Amniotic stem cell (primary cell): ENCODE results near the gene NUTM2A.
"Not testable (repeated sequence)": the region's sequence is repeated elsewhere in the genome, so short reads cannot be mapped to it uniquely, and the experiment has no call there.

Experiments used
- DNase-seq: peaks from one replicate; lab custom pipeline; 2025; lab: John Stamatoyannopoulos, UW

NUTM2A gene, protein sequence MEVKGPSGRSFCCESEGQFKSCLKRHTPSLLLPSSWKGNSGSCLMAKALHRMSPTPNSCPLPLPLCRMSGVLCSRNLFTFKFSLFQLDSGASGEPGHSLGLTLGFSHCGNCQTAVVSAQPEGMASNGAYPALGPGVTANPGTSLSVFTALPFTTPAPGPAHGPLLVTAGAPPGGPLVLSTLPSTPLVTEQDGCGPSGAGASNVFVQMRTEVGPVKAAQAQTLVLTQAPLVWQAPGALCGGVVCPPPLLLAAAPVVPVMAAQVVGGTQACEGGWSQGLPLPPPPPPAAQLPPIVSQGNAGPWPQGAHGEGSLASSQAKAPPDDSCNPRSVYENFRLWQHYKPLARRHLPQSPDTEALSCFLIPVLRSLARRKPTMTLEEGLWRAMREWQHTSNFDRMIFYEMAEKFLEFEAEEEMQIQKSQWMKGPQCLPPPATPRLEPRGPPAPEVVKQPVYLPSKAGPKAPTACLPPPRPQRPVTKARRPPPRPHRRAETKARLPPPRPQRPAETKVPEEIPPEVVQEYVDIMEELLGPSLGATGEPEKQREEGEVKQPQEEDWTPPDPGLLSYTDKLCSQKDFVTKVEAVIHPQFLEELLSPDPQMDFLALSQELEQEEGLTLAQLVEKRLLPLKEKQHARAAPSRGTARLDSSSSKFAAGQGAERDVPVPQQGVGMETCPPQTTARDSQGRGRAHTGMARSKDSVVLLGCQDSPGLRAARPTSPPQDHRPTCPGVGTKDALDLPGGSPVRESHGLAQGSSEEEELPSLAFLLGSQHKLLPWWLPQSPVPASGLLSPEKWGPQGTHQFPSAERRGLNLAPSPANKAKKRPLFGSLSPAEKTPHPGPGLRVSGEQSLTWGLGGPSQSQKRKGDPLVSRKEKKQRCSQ

DNA sequence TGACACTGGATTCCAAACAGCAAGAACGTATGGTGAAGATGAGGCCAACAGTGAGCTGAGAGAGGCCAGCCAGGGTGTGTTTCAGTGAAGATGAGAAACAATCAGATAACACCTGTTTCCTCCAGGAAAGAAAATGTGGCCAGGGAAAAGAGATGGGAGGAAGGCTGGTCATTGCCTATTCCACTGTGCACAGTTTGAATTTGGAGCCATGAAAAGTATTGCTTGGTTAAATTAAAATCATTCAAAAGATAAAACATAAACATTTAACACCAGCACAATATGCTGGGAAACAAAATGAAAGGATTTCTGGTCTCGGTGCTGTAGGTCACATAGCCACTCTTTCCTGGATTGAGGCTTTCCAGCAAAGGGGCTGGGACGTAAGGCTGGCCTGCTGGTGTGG is at the start of gene NUTM2A:
Gene NUTM2A (plus strand): TSS at position 301 of the 400 bp plus-strand sequence. CDS start 383 bp downstream, outside the sequence.
- DNase-seq = not testable (repeated sequence)

DNA sequence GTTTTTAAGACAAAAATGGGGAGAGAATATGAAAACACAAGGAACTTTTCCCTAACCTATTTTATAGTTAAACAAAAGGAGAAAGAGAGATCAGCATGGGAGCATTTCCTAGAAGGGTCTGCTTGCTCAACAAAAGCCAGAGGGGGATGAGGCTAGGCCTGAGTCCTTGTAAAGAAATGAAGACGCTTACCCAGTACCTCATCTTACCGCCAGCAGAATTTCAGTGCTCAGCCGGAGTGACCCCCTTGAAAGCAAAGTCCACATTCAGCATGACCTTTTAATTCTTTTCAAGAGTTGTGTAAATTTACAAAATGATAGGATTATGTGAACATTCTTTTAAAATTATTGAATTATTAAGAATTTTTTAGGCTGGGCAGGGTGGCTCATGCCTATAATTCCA is 47.7 kb upstream of the NUTM2A start:
- DNase-seq = not testable (repeated sequence)

DNA sequence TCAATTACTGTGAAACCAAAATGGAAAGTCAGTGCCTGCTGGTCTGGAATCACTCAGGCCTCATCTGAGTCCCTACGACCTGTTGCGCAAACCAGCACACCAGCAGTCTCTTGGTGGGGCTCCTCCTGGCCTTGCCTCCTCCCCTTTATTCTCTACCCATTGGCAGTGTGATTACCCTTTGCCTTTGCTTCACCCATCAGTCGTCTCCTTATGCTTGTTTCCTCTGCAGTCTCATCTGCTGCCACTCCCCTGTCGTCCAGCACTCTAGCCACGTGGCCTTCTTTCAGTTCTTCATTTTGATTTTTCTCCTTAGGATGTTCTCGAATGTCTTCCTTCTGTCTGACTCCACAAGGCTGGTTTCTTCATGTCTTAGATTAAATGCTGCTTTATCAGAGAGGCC is 40.8 kb upstream of the NUTM2A start:
- DNase-seq = not testable (repeated sequence)

DNA sequence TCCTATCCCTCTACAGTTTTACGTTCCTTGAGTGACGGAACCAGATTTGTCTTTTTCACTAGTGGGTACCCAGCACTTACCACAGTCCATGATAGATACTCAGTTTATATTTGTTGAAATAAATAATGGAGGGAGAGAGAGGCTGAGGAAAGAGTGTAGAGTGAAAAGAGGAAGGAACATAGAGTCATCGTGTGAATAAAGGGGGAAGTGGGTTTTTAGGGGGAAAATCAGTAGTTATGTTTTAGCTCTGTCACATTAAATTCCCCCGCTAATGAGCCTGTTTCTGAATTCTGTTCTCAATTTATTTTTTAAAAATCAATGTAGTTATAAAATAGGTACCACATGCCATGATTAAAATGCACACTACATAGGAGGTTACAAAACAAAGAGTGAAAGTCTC is 39.2 kb upstream of the NUTM2A start:
- DNase-seq = not testable (repeated sequence)

DNA sequence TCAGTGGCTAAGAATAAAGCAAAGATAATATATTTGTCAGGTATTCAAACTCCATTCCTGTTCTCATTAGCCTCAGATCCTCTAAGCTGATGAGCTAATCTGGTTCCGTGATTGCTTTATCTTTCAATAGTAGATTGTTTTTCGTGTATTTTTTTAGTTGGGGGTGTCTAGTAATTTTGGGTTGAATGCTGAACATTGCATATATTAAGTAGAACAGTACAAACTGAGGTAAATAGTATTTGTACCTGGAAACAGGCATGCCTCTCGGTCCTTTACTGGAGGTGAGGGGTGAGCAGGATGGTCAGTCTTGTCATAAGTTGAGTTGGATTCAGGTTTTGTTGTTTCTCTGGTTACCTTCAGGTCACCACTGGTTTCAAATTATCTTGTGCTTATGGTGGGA is 37.7 kb upstream of the NUTM2A start:
- not testable (repeated sequence) for DNase-seq

DNA sequence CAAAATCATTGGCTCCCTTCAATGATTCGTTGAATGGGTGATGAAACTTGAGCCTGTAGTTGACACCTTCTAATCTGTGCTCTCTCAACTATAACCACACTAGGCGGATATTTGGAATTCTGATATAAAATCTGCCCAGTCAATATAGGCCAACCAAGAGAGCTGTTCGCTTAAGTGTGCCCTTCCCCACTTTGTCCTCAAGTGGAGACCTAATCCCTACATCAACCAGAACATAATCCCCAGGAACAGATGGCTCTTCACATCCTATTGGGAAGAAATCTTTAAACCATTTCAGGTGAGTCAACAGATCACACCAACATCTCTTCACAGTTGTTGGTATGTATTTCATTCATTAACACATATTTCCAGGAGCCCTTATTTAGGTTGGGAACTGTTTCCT is 33.4 kb upstream of the NUTM2A start:
- DNase-seq = not testable (repeated sequence)

DNA sequence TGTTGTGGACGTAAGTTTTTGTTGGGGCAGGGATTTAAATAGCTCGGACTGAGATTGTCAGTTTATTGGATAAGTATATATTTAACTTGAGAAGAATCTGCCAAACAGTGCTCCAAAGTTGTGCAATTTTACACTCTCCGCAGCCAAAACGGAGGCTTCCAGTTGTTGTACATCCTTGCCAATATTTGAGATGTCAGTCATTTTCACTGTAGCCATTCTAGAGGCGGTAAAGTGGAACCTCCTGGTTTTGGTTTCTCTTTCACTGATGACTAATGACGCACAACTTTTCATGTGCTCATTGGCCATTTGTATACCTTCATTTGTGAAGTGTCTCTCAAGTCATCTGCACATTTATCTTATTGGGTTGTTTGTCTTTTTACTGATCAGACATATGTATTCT is 24.3 kb upstream of the NUTM2A start:
- not testable (repeated sequence) for DNase-seq

DNA sequence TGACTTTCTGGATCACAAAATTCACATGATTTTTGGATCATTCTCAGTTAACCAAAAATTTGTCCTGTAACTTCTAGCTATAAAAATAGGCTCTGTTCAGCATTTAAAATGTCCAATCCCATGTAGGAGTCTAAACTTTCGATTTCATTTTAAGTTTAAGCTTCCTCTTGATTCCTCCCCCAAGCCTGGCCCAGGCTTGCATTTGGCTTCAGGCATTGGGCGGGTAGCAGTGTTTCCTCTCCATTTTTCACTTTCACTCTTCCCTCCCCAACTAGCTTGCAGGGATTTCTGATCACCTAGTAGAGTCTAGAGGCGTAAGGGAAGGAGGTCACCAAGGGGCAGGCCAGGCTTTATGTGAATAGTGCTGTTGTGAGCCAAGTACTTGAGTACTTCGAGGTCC is 20.4 kb upstream of the NUTM2A start:
- DNase-seq = not testable (repeated sequence)

DNA sequence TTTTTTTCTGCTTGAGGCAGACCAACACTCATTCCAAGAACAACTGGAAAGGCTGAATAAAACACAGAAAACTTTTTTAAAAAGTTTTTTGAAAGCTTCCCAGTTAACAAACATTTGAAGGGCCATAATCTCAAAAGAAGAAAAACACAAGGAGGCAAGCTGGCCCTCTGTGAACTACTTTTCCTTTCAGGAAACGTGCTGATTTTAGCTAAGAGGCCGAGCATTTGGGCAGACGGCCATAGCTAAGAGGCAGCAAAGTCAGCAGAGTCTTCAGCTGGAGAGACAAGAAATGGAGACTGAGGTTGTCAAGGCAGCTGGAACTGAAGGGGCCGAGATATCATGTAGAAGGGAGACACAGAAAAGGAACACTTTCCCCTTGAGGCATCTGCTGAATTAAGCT is 18.3 kb upstream of the NUTM2A start:
- not testable (repeated sequence) for DNase-seq

DNA sequence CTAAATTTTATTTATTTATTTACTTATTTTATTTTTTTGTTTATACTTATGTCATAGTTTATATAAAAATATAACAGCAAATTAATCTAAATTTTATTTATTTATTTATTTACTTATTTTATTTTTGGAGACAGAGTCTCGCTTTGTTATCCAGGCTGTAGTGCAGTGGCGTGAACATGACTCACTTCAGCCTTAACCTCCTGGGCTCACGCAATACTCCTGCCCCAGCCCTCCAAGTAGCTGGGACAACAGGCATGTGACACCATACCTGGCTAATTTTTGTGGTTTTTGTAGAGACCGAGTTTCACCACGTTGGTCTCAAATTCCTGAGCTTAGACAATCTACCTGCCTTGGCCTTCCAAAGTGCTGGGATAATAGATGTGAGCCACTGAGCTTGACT is 14.9 kb upstream of the NUTM2A start:
- DNase-seq = not testable (repeated sequence)

DNA sequence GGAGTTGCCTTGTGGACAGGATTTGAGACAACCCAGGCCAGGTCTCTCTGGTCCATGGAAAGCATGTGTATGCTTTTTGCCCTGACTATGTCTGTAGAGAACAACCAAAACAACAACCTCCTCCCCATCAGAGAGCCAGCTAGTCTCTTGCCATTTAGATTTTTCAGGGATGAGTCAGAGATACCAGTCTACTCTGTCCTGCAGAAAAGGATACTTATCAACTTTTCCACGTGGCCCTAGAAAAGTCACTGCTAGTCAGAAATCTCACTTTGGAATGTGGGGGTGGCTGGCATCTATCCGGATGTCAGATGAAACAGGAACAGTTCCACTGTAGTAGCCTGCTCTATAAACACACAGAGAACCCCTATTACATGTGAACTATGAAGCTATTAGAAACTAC is 13.4 kb upstream of the NUTM2A start:
- DNase-seq = not testable (repeated sequence)

DNA sequence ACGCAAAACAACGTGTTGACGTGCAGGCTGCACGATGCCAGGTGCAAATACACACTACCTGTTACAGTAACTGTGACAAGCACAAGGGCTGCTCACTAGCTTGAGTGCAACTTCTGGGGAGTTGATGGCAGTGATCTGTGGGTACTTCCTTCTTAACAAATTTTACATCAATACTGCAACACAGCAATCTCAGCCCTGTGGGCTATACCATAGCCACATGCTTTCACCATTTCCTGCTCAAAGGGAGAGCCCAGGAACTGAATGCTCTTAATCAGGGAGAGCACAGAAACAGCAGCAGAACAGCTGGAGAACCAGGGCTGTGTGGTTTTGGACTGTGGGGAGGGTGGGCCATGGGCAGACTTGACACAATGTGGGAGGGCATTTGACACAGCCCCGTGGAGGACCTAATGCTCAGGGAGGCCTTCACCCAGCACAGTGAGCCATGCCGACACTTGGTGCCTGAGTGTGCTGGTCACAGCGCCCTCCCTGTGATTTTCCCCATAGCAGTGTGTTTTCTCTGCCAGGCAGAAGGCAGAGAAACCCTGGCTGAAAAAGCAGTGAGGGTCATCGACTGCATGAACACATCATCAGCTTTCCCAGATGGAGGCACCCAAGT is 12.0 kb upstream of the NUTM2A start:
- not testable (repeated sequence) for DNase-seq

DNA sequence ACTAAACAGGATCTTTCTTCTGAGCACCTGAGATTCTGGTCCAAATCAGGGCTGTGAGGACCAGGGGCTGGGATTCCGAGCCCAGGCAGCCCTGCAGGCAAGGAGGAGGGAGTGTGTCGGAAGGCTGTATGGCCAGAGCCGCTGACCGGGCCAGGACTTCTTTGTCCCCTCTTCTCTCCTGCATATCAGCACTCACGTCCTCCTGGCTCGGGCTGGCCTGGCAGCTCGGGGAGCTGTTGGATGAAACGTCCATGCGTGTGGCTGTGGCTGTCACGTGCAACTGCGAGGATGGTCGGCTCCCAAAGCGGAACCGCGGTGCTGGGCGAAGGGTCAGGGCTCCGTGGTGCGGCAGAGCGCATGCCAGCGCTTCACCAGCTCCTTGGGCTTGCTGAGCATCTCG is 11.4 kb upstream of the NUTM2A start:
- not testable (repeated sequence) for DNase-seq

DNA sequence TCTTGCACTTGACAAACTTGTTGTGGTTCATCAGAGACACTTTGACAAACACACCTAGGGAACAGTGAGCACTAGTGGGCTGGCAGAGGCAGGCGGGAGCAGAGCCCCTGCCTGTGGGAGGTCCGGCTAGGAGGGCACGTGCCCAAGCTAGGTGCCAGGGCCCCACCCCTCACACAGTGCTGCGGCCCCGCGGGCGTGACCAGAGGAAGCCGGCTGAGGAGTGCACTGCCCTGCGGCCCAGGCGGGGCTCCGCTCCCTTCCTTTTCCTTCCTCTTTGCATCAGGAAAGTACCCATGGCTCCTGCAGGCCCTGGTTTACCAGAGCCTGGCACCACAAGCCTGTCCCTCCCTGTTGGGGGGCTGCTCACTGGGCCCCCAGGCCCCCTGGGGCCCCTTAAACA is 9.1 kb upstream of the NUTM2A start:
- DNase-seq = not testable (repeated sequence)

DNA sequence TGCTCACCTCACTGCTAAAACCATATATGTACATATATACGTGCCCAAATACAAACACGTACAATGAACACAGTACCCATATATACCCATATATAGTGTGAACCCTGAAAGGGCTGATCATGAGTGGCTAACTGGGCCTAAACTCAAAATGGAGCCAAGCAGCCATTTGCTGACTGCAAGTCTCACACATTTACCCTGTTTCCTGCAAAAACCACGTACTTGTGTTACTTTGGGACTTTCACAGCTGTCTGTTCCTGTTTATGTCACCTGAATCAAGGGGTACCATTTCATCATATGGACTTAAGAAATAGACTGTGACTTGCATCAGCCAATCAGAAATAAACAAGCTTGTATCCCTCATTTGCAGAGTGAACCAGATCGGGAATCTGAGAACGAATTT is 5.9 kb upstream of the NUTM2A start:
- not testable (repeated sequence) for DNase-seq

DNA sequence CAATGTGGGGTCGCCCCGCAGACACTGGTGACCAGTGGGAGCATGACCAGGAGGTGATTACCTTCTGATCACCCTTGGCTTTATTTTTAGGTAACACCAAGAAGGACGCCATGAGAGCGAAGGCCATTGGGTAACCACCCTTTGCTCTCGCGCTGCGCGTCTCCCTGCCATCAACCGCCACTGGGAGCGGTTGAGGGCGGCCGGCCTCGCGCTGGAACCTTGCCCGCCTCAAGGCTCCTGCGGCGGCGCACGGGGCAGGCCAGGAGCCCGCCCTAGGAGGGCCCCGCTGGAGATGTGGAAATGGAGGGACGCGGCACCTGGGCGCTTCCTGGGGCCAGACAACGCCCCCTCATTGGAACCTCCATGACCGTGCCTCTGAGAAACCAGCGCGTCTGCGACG is 2.5 kb upstream of the NUTM2A start:
- not testable (repeated sequence) for DNase-seq

DNA sequence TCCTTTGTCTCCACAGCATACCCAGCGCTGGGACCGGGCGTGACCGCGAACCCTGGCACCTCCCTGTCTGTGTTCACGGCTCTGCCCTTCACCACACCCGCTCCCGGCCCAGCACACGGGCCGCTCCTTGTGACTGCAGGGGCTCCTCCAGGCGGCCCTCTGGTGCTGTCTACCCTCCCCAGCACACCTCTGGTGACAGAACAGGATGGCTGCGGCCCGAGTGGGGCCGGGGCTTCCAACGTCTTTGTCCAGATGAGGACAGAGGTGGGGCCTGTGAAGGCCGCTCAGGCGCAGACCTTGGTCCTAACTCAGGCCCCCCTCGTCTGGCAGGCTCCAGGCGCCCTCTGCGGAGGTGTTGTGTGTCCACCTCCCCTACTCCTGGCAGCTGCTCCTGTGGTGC is 3.0 kb downstream of the NUTM2A start:
- DNase-seq = not testable (repeated sequence)

DNA sequence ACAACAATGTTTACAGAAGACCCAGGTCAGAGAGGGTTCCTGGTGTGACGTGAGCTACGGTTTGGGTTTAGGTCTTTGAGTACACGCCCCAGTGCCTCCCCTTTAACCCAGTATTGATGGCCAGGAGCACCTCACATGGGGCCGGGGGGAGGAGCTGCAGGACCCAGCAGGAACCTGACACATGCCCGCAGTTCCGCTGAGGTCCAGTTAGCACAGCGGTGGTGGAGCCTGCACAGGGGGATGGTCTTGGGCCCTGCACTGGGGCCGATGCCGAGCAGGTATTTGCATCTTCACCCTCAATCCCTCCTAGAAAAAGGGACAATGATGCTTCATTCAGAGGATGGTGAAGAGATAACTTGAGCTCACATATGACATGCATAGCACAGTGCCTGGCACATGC is 4.0 kb downstream of the NUTM2A start:
- DNase-seq = not testable (repeated sequence)

DNA sequence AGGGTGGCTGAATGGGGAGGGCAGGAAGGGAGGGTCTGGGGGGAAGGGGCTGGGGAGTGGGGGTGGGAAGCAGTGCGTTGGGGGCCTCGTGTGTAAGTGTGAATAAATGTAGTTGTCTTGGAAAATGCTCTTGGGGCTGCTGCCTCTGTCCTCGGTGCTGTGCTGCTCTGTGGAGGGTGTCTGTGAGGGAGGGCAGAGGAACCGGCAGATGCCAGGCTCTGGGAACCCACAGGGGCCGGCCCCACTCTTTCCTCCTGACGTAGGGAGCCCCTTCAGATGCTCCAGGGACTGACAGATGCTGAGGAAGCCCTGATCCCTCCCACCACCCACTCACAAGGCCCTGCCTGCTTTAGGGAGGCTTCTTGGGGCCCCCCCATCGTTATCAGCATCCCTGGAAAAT is 9.6 kb downstream of the NUTM2A start:
- not testable (repeated sequence) for DNase-seq

DNA sequence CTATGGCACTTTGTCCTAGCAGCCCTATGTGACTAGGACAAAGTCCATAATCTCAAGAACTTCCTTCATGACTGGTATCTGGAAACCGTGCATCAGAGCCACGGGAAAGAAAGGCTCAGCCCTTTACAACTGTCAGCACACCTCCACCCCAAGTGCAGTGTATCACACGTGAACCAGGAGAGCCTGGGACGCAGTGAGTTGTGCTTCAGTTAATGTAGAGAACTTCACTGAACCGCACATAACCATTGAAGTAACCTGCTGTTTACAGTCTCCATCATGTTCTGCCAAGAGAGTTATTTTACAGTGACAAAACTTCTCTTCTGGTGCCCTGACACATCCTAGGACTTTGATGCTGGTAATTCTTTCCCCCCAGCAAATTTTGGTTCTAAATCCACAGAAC is 12.0 kb downstream of the NUTM2A start:
- not testable (repeated sequence) for DNase-seq

DNA sequence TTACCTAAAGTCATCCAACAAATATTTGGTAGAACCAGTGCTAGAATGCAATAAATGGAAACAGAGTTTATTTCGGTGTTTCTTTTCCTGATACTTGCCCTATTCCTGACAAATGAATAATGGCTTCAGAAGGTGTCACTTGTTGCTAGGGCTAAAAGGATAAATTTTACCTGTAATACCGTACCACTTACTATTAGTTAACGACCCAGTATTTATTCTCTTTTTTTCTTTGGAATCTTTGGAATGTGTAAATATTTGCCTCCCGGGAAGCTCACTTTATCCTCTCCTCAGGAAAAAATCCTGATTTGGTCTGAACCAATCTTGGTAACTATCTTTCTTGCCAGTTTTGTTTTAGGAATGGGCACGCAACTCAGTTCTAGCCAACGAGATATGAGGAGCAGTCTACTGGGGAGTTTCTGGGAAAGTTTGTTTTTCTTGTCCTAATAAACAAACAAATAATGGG is 14.1 kb downstream of the NUTM2A start:
- DNase-seq = not testable (repeated sequence)

DNA sequence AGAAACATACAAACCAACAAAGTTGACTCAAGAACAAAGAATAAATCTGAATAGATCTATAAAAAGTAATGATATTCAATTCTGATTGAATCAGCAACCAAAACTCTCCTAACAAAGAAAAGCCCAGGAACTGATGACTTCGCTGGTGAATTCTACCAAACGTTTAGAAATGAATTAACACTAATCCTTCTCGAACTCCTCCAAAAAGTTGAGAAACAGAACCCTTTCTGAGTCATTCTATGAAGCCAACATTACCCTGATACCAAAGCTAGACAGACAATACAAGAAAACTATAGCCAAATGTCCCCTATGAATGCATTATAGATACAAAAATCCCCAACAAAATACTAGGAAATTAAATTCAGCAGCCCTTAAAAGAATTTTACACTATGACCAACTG is 16.9 kb downstream of the NUTM2A start:
- DNase-seq = not testable (repeated sequence)
